WTC11 (cell line): ENCODE measurements around the gene FGFR3. TPM values are rescaled to one million over a fixed set of nuclear protein-coding genes. Genes with fewer than 3 reads are reported as not detected.

Source experiments
- ATAC-seq: fragments of 200-7000 bp; cut with Tn5 transposase; 2 replicates; pipeline ENCODE4 v1.10.0; 2021; ENCODE audit warnings: mild to moderate bottlenecking, moderate library complexity
- CTCF ChIA-PET: fragments of 300-600 bp; sonication (Branson Sonifier 250); formaldehyde crosslinking; loops from one replicate; lab custom pipeline; 2021; ENCODE audit warnings: antibody characterized with exemption; lab: Charles Lee
- POLR2A ChIA-PET: fragments of 350-600 bp; sonication (Branson Sonifier 250); formaldehyde crosslinking; loops from one replicate; lab custom pipeline; 2021; ENCODE audit warnings: antibody characterized with exemption; lab: Charles Lee
- DNase-seq: peaks from one replicate; pipeline ENCODE4 v3.0.0; 2021; ENCODE audit warnings: low spot score
- H3K27ac Mint-ChIP-seq: 2 replicates; pipeline ENCODE4 v1.8.0; 2021; ENCODE audit warnings: mixed read lengths
- H3K27me3 Mint-ChIP-seq: 2 replicates; pipeline ENCODE4 v1.8.0; 2021; ENCODE audit warnings: low read depth, mild to moderate bottlenecking, moderate library complexity, mixed read lengths
- H3K36me3 Mint-ChIP-seq: 2 replicates; pipeline ENCODE4 v1.8.0; 2021; ENCODE audit warnings: mixed read lengths
- H3K4me1 Mint-ChIP-seq: 2 replicates; pipeline ENCODE4 v1.8.0; 2022; ENCODE audit warnings: mixed read lengths
- H3K4me3 Mint-ChIP-seq: 2 replicates; pipeline ENCODE4 v1.8.0; 2021; ENCODE audit warnings: mild to moderate bottlenecking, moderate library complexity, mixed read lengths
- H3K9me3 Mint-ChIP-seq: 2 replicates; pipeline ENCODE4 v1.8.0; 2021; ENCODE audit warnings: mixed read lengths
- ESRRA ChIP-seq: sonication (generic); formaldehyde crosslinking; IDR thresholded peaks from 2 replicates; pipeline ENCODE4 v1.8.1; 2022; ENCODE audit warnings: mild to moderate bottlenecking, missing genetic modification reagents, borderline replicate concordance
- ETV6 ChIP-seq: sonication (generic); formaldehyde crosslinking; IDR thresholded peaks from 2 replicates; pipeline ENCODE4 v1.8.1; 2022; ENCODE audit warnings: mild to moderate bottlenecking, missing genetic modification reagents
- FOXK1 ChIP-seq: sonication (generic); formaldehyde crosslinking; IDR thresholded peaks from 2 replicates; pipeline ENCODE4 v1.8.0; 2022; ENCODE audit warnings: mild to moderate bottlenecking, moderate library complexity, missing genetic modification reagents
- GRHL2 ChIP-seq: fragments of 250-450 bp; sonication (Bioruptor Pico); IDR thresholded peaks from 2 replicates; pipeline ENCODE4 v1.8.0; 2022; ENCODE audit warnings: mild to moderate bottlenecking, moderate library complexity; ENCODE audit not compliant: insufficient replicate concordance, severe bottlenecking
- HMGA2 ChIP-seq: fragments of 250-450 bp; sonication (Bioruptor Pico); IDR thresholded peaks from 2 replicates; pipeline ENCODE4 v1.4.0; 2021; ENCODE audit warnings: mild to moderate bottlenecking, moderate library complexity
- MXD4 ChIP-seq: fragments of 250-450 bp; sonication (Bioruptor Pico); IDR thresholded peaks from 2 replicates; pipeline ENCODE4 v1.8.0; 2021; ENCODE audit warnings: mild to moderate bottlenecking, moderate library complexity, borderline replicate concordance
- NFE2L1 ChIP-seq: sonication (generic); formaldehyde crosslinking; IDR thresholded peaks from 2 replicates; pipeline ENCODE4 v1.8.1; 2023; ENCODE audit warnings: missing genetic modification reagents
- NR2C2 ChIP-seq: sonication (generic); formaldehyde crosslinking; IDR thresholded peaks from 2 replicates; pipeline ENCODE4 v1.8.0; 2022; ENCODE audit warnings: mild to moderate bottlenecking, missing genetic modification reagents
- RORB ChIP-seq: fragments of 250-450 bp; sonication (Bioruptor Pico); IDR thresholded peaks from 2 replicates; pipeline ENCODE4 v1.9.0; 2021; ENCODE audit warnings: mild to moderate bottlenecking
- SMAD4 ChIP-seq: sonication (generic); formaldehyde crosslinking; IDR thresholded peaks from 2 replicates; pipeline ENCODE4 v1.8.0; 2022; ENCODE audit warnings: mild to moderate bottlenecking, missing genetic modification reagents
- TCF7 ChIP-seq: sonication (generic); formaldehyde crosslinking; IDR thresholded peaks from 2 replicates; pipeline ENCODE4 v1.8.0; 2022; ENCODE audit warnings: mild to moderate bottlenecking, low read depth, missing genetic modification reagents, moderate library complexity
- TEAD1 ChIP-seq: sonication (generic); formaldehyde crosslinking; IDR thresholded peaks from 2 replicates; pipeline ENCODE4 v1.8.0; 2022; ENCODE audit warnings: mild to moderate bottlenecking, missing genetic modification reagents
- ZNF219 ChIP-seq: sonication (generic); formaldehyde crosslinking; IDR thresholded peaks from 2 replicates; pipeline ENCODE4 v1.8.0; 2023; ENCODE audit warnings: missing genetic modification reagents, mild to moderate bottlenecking, borderline replicate concordance
- ZNF416 ChIP-seq: fragments of 250-450 bp; sonication (Bioruptor Pico); IDR thresholded peaks from 2 replicates; pipeline ENCODE4 v1.9.0; 2021; ENCODE audit warnings: mild to moderate bottlenecking, inconsistent platforms
- total RNA-seq: library from RNA; stranded (reverse); gene quantifications from 3 replicates; pipeline ENCODE4 v1.2.3, GENCODE V29; 2021
- TF ChIP-seq, protein P1 (sequence below): sonication (generic); formaldehyde crosslinking; conservative IDR thresholded peaks from 2 replicates; pipeline ENCODE4 v1.8.1; 2023; ENCODE audit warnings: mild to moderate bottlenecking, low read depth, missing genetic modification reagents, moderate library complexity
- TF ChIP-seq, protein P2 (sequence below): sonication (generic); formaldehyde crosslinking; IDR thresholded peaks from 2 replicates; pipeline ENCODE4 v1.8.1; 2023; ENCODE audit warnings: mild to moderate bottlenecking, missing genetic modification reagents, borderline replicate concordance
- TF ChIP-seq, protein P3 (sequence below): sonication (generic); formaldehyde crosslinking; conservative IDR thresholded peaks from 2 replicates; pipeline ENCODE4 v1.8.1; 2022; ENCODE audit warnings: mild to moderate bottlenecking, missing genetic modification reagents
- TF ChIP-seq, protein P4 (sequence below): fragments of 250-450 bp; sonication (Bioruptor Pico); IDR thresholded peaks from 2 replicates; pipeline ENCODE4 v1.9.0; 2021; ENCODE audit warnings: mild to moderate bottlenecking
- TF ChIP-seq, protein P5 (sequence below): sonication (generic); formaldehyde crosslinking; IDR thresholded peaks from 2 replicates; pipeline ENCODE4 v1.8.1; 2023; ENCODE audit warnings: mild to moderate bottlenecking, missing genetic modification reagents, moderate library complexity
- TF ChIP-seq, protein P6 (sequence below): sonication (generic); formaldehyde crosslinking; IDR thresholded peaks from 2 replicates; pipeline ENCODE4 v1.8.0; 2023; ENCODE audit warnings: mild to moderate bottlenecking, missing genetic modification reagents

The FGFR3 gene
- total RNA-seq, 1 experiment from 2014 or later, result 19.9 TPM

DNA sequence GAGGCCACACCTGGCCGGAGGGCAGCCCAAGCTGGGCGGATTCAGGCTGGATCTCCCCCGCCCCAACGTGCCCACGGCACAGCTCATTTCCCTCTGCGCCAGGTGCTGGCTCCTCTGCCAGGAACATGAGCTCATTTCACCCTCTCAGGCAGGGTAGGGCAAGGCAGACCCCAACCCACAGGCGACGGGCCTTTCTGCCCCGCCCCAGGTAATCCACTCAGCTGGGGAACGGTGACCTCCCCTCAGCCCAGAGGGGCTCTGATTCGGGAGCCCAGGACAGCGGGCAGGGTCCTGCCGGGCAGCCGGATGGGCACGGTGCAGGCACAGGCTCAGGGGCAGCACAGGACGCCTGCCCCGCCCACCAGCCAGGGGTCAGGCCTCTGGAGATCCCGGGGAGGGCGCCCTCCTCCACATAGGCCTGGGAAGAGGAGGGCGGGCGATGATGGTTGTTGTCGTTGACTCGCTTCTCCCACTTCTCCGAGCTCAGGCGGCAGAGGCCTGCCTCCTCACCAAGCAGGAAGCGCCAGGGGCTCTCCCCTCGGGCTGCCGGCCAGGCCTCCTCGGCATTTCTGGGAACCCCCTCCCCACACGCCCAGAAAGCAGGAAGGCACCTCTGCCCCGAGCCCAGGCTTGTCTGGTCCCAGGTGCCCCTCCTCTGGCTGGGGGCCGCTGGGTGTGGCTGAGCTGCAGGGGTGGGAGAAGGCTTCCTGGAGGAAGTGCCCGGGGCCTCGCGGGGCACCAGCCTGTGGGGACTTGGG, 40.6 kb upstream of the FGFR3 start (continued):
- TF ChIP-seq, protein P1, sequence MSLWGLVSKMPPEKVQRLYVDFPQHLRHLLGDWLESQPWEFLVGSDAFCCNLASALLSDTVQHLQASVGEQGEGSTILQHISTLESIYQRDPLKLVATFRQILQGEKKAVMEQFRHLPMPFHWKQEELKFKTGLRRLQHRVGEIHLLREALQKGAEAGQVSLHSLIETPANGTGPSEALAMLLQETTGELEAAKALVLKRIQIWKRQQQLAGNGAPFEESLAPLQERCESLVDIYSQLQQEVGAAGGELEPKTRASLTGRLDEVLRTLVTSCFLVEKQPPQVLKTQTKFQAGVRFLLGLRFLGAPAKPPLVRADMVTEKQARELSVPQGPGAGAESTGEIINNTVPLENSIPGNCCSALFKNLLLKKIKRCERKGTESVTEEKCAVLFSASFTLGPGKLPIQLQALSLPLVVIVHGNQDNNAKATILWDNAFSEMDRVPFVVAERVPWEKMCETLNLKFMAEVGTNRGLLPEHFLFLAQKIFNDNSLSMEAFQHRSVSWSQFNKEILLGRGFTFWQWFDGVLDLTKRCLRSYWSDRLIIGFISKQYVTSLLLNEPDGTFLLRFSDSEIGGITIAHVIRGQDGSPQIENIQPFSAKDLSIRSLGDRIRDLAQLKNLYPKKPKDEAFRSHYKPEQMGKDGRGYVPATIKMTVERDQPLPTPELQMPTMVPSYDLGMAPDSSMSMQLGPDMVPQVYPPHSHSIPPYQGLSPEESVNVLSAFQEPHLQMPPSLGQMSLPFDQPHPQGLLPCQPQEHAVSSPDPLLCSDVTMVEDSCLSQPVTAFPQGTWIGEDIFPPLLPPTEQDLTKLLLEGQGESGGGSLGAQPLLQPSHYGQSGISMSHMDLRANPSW (CRISPR knock-in tag), result no peak
- TF ChIP-seq, protein P2, sequence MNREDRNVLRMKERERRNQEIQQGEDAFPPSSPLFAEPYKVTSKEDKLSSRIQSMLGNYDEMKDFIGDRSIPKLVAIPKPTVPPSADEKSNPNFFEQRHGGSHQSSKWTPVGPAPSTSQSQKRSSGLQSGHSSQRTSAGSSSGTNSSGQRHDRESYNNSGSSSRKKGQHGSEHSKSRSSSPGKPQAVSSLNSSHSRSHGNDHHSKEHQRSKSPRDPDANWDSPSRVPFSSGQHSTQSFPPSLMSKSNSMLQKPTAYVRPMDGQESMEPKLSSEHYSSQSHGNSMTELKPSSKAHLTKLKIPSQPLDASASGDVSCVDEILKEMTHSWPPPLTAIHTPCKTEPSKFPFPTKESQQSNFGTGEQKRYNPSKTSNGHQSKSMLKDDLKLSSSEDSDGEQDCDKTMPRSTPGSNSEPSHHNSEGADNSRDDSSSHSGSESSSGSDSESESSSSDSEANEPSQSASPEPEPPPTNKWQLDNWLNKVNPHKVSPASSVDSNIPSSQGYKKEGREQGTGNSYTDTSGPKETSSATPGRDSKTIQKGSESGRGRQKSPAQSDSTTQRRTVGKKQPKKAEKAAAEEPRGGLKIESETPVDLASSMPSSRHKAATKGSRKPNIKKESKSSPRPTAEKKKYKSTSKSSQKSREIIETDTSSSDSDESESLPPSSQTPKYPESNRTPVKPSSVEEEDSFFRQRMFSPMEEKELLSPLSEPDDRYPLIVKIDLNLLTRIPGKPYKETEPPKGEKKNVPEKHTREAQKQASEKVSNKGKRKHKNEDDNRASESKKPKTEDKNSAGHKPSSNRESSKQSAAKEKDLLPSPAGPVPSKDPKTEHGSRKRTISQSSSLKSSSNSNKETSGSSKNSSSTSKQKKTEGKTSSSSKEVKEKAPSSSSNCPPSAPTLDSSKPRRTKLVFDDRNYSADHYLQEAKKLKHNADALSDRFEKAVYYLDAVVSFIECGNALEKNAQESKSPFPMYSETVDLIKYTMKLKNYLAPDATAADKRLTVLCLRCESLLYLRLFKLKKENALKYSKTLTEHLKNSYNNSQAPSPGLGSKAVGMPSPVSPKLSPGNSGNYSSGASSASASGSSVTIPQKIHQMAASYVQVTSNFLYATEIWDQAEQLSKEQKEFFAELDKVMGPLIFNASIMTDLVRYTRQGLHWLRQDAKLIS (CRISPR knock-in tag), result no peak
- TF ChIP-seq, protein P3, sequence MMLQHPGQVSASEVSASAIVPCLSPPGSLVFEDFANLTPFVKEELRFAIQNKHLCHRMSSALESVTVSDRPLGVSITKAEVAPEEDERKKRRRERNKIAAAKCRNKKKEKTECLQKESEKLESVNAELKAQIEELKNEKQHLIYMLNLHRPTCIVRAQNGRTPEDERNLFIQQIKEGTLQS (CRISPR knock-in tag), result no peak
- TF ChIP-seq, all 79 proteins: peak for 0

DNA sequence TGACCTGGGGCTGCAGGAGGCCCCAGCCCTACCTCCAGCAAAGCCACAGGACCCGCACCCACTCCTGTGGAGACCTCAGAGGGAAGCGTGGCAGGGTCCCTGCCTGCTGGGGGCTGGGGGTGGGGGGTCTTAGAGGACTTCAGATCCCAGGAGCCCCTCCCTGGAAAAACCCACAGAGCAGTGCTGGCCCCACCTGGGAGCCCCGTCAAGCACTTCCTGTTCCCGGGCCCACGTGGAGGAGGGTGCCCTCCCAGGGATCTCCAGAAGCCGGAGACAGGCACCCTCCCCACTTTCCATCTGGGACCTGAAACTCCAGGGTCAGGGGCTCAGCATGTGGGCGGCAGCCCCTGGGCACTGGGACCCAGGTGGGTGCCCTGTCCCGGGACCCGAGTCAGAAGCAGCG, 39.8 kb upstream of the FGFR3 start:
- Mint-ChIP-seq H3K36me3 (no peaks in the 10 kb centered on the region), H3K27ac (no peak overlapping the region), H3K27me3 (0 out of 2 replicates have a peak, but pooled peaks cover 2% of the 10 kb centered on the region), H3K4me1 (no peaks in the 10 kb centered on the region), H3K4me3 (no peak overlapping the region), H3K9me3 (no peaks in the 10 kb centered on the region)
- no peak for DNase-seq
- CTCF ChIA-PET, result interaction anchor here (0.8 to 2.7 kb wide), 4 partner anchors 15 to 60 kb away, joined by 3 to 28 read pairs (median 9); partner anchors contain the start of gene FGFR3
- ATAC-seq, result no peak
- POLR2A ChIA-PET, result no interaction called here
- TF ChIP-seq RORB (CRISPR knock-in tag) (no peak), HMGA2 (CRISPR knock-in tag) (no peak), TCF7 (no peak), SMAD4 (CRISPR knock-in tag) (no peak), ESRRA (CRISPR knock-in tag) (no peak), MXD4 (CRISPR knock-in tag) (no peak), FOXK1 (CRISPR knock-in tag) (no peak), ZNF219 (CRISPR knock-in tag) (no peak), NFE2L1 (CRISPR knock-in tag) (no peak), TEAD1 (CRISPR knock-in tag) (no peak), ZNF416 (CRISPR knock-in tag) (no peak), NR2C2 (CRISPR knock-in tag) (no peak), GRHL2 (CRISPR knock-in tag) (no peak), ETV6 (CRISPR knock-in tag) (no peak)
- TF ChIP-seq, protein P4, sequence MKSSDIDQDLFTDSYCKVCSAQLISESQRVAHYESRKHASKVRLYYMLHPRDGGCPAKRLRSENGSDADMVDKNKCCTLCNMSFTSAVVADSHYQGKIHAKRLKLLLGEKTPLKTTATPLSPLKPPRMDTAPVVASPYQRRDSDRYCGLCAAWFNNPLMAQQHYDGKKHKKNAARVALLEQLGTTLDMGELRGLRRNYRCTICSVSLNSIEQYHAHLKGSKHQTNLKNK (CRISPR knock-in tag), result no peak
- TF ChIP-seq, protein P5, sequence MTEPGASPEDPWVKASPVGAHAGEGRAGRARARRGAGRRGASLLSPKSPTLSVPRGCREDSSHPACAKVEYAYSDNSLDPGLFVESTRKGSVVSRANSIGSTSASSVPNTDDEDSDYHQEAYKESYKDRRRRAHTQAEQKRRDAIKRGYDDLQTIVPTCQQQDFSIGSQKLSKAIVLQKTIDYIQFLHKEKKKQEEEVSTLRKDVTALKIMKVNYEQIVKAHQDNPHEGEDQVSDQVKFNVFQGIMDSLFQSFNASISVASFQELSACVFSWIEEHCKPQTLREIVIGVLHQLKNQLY (CRISPR knock-in tag), result no peak
- TF ChIP-seq, protein P2 (CRISPR knock-in tag), result no peak
- TF ChIP-seq, protein P6, sequence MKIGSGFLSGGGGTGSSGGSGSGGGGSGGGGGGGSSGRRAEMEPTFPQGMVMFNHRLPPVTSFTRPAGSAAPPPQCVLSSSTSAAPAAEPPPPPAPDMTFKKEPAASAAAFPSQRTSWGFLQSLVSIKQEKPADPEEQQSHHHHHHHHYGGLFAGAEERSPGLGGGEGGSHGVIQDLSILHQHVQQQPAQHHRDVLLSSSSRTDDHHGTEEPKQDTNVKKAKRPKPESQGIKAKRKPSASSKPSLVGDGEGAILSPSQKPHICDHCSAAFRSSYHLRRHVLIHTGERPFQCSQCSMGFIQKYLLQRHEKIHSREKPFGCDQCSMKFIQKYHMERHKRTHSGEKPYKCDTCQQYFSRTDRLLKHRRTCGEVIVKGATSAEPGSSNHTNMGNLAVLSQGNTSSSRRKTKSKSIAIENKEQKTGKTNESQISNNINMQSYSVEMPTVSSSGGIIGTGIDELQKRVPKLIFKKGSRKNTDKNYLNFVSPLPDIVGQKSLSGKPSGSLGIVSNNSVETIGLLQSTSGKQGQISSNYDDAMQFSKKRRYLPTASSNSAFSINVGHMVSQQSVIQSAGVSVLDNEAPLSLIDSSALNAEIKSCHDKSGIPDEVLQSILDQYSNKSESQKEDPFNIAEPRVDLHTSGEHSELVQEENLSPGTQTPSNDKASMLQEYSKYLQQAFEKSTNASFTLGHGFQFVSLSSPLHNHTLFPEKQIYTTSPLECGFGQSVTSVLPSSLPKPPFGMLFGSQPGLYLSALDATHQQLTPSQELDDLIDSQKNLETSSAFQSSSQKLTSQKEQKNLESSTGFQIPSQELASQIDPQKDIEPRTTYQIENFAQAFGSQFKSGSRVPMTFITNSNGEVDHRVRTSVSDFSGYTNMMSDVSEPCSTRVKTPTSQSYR (CRISPR knock-in tag), result no peak
